Aorta (tissue), 5 donors: ENCODE data around the gene HBA2. TPM values are rescaled to one million over a fixed set of nuclear protein-coding genes. Genes with fewer than 3 reads are reported as not detected.
"Not testable (repeated sequence)": the region's sequence is repeated elsewhere in the genome, so short reads cannot be mapped to it uniquely, and the experiment has no call there.

ENCODE experiments used
- ATAC-seq: fragments of 200-7000 bp; cut with Tn5 transposase; one replicate; pipeline ENCODE4 v1.9.1; 2022; ENCODE audit warnings: moderate library complexity; ENCODE audit not compliant: low FRiP score
- DNase-seq, 2 donors: peaks; one replicate each; pipeline ENCODE4 v3.0.0-alpha.2; 2020
- H3K27ac ChIP-seq, 2 donors: one replicate each; pipeline ENCODE4 v1.5.1; 2013; ENCODE audit warnings: low read length in 2 of 2, mild to moderate bottlenecking in 2 of 2, moderate library complexity in 2 of 2, control low read depth in 1 of 2, inconsistent platforms in 1 of 2, low read depth in 1 of 2
- H3K27me3 ChIP-seq, 2 donors: one replicate each; pipeline ENCODE4 v1.6.1; 2013; ENCODE audit warnings: control low read depth in 1 of 2, low read length in 1 of 2, mild to moderate bottlenecking in 1 of 2, moderate library complexity in 1 of 2; ENCODE audit not compliant: insufficient read depth in 2 of 2, control insufficient read depth in 1 of 2
- H3K36me3 ChIP-seq, 2 donors: one replicate each; pipeline ENCODE4 v1.6.1; 2013; ENCODE audit warnings: control low read depth in 1 of 2, low read length in 1 of 2, mild to moderate bottlenecking in 1 of 2; ENCODE audit not compliant: insufficient read depth in 2 of 2, control insufficient read depth in 1 of 2
- H3K4me1 ChIP-seq, 2 donors: one replicate each; pipeline ENCODE4 v1.6.1; 2013; ENCODE audit warnings: low read length in 2 of 2, control low read depth in 1 of 2, mild to moderate bottlenecking in 1 of 2, moderate library complexity in 1 of 2; ENCODE audit not compliant: insufficient read depth in 2 of 2, control insufficient read depth in 1 of 2
- H3K4me3 ChIP-seq, 2 donors: one replicate each; pipeline ENCODE4 v1.5.1; 2013; ENCODE audit warnings: low read length in 2 of 2, control low read depth in 1 of 2, mild to moderate bottlenecking in 1 of 2
- H3K9me3 ChIP-seq: one replicate; pipeline ENCODE4 v1.6.1; 2013; ENCODE audit warnings: mild to moderate bottlenecking, low read length; ENCODE audit not compliant: control insufficient read depth
- WGBS, 2 donors: extraction: QIAGEN DNeasy Blood & Tissue Kit; methylation state at CpG; one replicate each; pipeline ENCODE4 v1.1.7; 2013; 5-methylcytosine and 5-hydroxymethylcytosine counted together
- intact Hi-C, 2 donors: fragments of 100-400 bp; cut with DNase I; formaldehyde crosslinking; loops; one replicate each; pipeline versions ENCODE4 v1.14.2 to v1.15.0; 2022
- polyA plus RNA-seq, 2 donors: library from polyadenylated mRNA; stranded (reverse); fragments of 200-250 nt; gene quantifications; one replicate each; pipeline ENCODE4 v1.2.3, GENCODE V29; 2013
- total RNA-seq, 2 donors: library from RNA; stranded (reverse); fragmentation: NEBNext Ultra II Directional; extraction: Animal tissue kit (Norgen Biotek cat#: 25700); gene quantifications; one replicate each; pipeline ENCODE4 v1.2.1, GENCODE V29; 2021
- donor health status: healthy with polysubstance abuse.
- donor health status: Bipolar disorder and iron deficiency.
- donor health status: DM: no; HTN: no; CAD: no.
- donor health status: DM: no; HTN: no; CAD: no.
- donor health status: DM: yes; HTN: yes; CAD: no.

HBA2 gene
- total and polyA plus RNA-seq, 4 donors = 30.6 to 1,265 (median 242) TPM

- H3K4me3 ChIP-seq, H3K4me1 ChIP-seq, H3K36me3 ChIP-seq, H3K27me3 ChIP-seq, H3K9me3 ChIP-seq, H3K27ac ChIP-seq, DNase-seq, ATAC-seq, intact Hi-C loops: not testable (repeated sequence)
- WGBS, 2 donors = 89 to 92% methylated on average over 5 to 10 of the region's 10 CpGs
Measured at GRCh38 chr16:163139-163538, 9.5 kb upstream of the HBA2 start.

- 17 to 33% methylated on average over 2 of the region's 3 CpGs for WGBS, 2 donors
Measured at GRCh38 chr16:163696-164095, 9.0 kb upstream of the HBA2 start.

DNA sequence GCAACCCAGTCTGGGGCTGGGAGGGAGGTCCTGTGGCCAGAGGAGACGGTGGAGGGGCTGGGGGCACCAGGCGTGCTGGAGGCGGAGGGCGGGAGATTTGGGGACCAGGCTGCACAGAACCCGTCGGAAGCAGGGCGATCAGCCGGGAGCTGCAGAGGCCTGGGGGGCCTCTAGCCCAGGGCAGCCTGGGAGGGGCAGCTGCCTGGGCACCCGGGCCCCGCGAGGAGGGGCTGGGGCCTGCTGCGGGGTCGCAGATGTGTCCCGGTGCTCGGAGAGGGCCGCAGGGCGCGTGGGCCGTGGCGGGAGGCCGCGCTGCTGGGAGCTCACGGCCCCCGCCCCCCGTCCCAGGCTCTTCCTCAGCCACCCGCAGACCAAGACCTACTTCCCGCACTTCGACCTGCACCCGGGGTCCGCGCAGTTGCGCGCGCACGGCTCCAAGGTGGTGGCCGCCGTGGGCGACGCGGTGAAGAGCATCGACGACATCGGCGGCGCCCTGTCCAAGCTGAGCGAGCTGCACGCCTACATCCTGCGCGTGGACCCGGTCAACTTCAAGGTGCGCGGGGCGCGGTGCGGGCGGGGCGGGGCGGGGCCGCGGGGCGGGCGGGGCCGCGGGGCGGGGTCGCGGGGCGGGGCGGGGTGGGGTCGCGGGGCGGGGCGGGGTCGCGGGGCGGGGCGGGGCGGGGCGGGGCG lies 8.4 kb upstream of the HBA2 start:
- H3K4me1 ChIP-seq, H3K27ac ChIP-seq, H3K27me3 ChIP-seq, intact Hi-C loops, H3K9me3 ChIP-seq, ATAC-seq, DNase-seq, H3K4me3 ChIP-seq, H3K36me3 ChIP-seq: not testable (repeated sequence)
- WGBS, 2 donors = 2% methylated on average over 30 of the region's 80 CpGs; no CpG with 5 or more reads in 1 of the 2 donors

More at GRCh38 chr16:163696-164095, 9.0 kb upstream of the HBA2 start:
- ATAC-seq, H3K4me1 ChIP-seq, H3K27me3 ChIP-seq, H3K9me3 ChIP-seq, H3K36me3 ChIP-seq, H3K4me3 ChIP-seq, intact Hi-C loops, DNase-seq, H3K27ac ChIP-seq: not testable (repeated sequence)

DNA sequence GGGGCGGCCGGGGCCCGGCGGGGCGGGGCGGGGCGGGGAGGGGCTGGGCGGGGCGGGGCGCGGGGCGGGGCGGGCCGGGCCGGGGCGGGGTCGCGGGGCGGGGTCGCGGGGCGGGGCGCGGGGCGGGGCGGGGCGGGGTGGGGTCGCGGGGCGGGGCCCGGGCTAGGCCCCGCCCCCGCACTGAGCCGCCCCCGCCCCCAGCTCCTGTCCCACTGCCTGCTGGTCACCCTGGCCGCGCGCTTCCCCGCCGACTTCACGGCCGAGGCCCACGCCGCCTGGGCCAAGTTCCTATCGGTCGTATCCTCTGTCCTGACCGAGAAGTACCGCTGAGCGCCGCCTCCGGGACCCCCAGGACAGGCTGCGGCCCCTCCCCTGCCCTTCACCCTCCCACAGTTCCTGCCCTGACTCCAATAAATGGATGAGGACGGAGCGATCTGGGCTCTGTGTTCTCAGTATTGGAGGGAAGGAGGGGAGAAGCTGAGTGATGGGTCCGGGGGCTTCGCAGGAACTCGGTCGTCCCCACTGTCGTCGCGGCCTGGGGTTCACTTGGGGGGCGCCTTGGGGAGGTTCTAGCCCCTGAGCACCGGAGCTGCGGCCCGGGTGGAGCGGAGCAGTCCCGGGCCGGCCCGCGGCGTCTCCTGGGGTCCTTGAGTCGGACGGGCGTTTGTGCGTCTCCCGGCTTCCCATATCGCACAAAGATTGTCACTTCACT lies 7.7 kb upstream of the HBA2 start:
- Histone ChIP-seq H3K27me3 (no peaks in the 10 kb centered on the region), H3K4me3 (no peak overlapping the region), H3K36me3 (no peaks in the 10 kb centered on the region), H3K9me3 (no peaks in the 10 kb centered on the region), H3K27ac (no peak overlapping the region), H3K4me1 (no peaks in the 10 kb centered on the region)
- WGBS, 2 donors = 2 to 3% methylated on average over 29 to 77 of the region's 77 CpGs
- intact Hi-C loops = no loop called here
- DNase-seq (no peak), ATAC-seq (no peak)

DNA sequence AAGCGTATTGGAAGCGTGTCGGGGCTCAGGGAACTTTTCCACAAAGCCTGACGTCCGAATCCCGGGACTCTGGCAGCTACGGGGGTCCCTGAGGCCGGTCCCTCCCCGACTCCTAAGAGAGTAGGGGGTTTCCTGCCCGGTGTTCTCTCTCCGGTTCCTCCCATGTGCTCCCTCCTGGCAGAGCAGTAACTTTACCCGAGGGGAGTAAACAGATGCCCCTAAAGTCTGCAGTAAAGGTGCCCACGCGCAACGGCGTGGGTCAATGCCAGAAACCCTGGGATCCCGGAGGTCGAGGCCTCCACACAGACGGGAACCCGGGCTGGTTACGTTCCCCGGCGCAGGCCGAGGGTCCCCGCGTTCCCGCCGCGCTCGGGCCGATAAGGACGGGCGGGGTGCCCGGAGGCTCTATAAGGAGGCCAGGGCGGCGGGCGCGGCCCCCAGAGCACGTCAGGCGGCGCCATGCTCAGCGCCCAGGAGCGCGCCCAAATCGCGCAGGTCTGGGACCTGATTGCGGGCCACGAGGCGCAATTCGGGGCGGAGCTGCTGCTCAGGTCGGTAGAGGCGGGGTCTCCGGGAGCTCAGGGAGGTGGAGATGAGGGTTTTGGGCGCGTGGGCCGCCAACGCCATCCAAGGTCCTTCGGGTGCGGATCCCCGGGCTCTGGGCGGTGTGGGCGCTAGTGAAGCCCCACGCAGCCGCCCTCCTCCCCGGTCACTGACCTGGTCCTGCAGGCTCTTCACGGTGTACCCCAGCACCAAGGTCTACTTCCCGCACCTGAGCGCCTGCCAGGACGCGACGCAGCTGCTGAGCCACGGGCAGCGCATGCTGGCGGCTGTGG lies 6.9 kb upstream of the HBA2 start, which contains the start of gene HBM:
HBM (plus strand) TSS at position 440 of the 836 bp plus-strand sequence; CDS start at position 460, 20 bp downstream.
- intact Hi-C loops = no loop called here
- Histone ChIP-seq H3K27me3 (no peaks in the 10 kb centered on the region), H3K27ac (no peak within 1 kb of the TSS), H3K36me3 (no peaks in the 10 kb centered on the region), H3K4me3 (no peak within 1 kb of the TSS), H3K4me1 (no peaks in the 10 kb centered on the region), H3K9me3 (no peaks in the 10 kb centered on the region)
- ATAC-seq (no peak), DNase-seq (no peak)
- whole genome bisulfite sequencing, 2 donors = 1% methylated on average over 74 to 75 of the region's 75 CpGs

- H3K9me3 ChIP-seq = no peaks in the 10 kb centered on the region
- no peaks in the 10 kb centered on the region for H3K4me1 ChIP-seq
- H3K27me3 ChIP-seq = no peaks in the 10 kb centered on the region
- intact Hi-C loops = no loop called here
- 3 to 6% methylated on average over 44 to 45 of the region's 45 CpGs for WGBS, 2 donors
- no peak overlapping the region for H3K4me3 ChIP-seq
- H3K27ac ChIP-seq = no peak overlapping the region
- no peak for DNase-seq
- ATAC-seq = no peak
- no peaks in the 10 kb centered on the region for H3K36me3 ChIP-seq
Measured at GRCh38 chr16:166375-167121, 6.1 kb upstream of the HBA2 start.

- H3K4me3 ChIP-seq = no peak overlapping the region
- WGBS, 2 donors = 6 to 12% methylated on average over 11 of the region's 11 CpGs
- no peaks in the 10 kb centered on the region for H3K27me3 ChIP-seq
- no peaks in the 10 kb centered on the region for H3K36me3 ChIP-seq
- H3K4me1 ChIP-seq = no peaks in the 10 kb centered on the region
- DNase-seq (no peak), ATAC-seq (no peak)
- H3K27ac ChIP-seq = no peak overlapping the region
- intact Hi-C loops = no loop called here
- H3K9me3 ChIP-seq = no peaks in the 10 kb centered on the region
Measured at GRCh38 chr16:167122-167690, 5.5 kb upstream of the HBA2 start.

DNA sequence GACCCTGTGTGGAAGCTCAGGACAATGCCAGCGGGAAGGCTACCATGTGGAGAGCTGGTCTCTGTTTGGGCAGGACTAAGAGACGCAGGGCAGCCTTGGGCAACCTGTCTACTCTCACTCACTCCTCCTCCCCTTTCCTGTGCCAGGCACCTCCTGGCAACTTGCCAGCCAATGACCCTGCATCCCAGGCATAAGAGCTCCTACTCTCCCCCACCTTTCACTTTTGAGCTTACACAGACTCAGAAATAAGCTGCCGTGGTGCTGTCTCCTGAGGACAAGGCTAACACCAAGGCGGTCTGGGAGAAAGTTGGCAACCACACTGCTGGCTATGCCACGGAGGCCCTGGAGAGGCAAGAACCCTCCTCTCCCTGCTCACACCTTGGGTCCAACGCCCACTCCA lies 4.3 kb upstream of the HBA2 start:
- H3K4me1 ChIP-seq = no peaks in the 10 kb centered on the region
- ATAC-seq (no peak), DNase-seq (no peak)
- intact Hi-C loops = no loop called here
- H3K36me3 ChIP-seq = no peaks in the 10 kb centered on the region
- H3K27ac ChIP-seq = no peak overlapping the region
- no peak overlapping the region for H3K4me3 ChIP-seq
- H3K9me3 ChIP-seq = no peaks in the 10 kb centered on the region
- no peaks in the 10 kb centered on the region for H3K27me3 ChIP-seq
- 40 to 55% methylated on average over 6 of the region's 6 CpGs for WGBS, 2 donors
